ENCODE results near the gene RHEB.

- TF ChIP-seq CTCF (conservative IDR thresholded peaks at IDR 0.05; ENCODE audit: low read depth in 2 of 2) (no peak), EZH2 (IDR thresholded peaks at IDR 0.05; ENCODE audit: low read depth, unreplicated experiment) (no peak), ETS1 (IDR thresholded peaks at IDR 0.05) (no peak), POLR2AphosphoS5 (IDR thresholded peaks at IDR 0.05; ENCODE audit: low read depth) (no peak), EZH2phosphoT487 (IDR thresholded peaks at IDR 0.05; ENCODE audit: unreplicated experiment) (no peak), REST (IDR thresholded peaks at IDR 0.05; ENCODE audit: unreplicated experiment) (no peak), CREB1 (CRISPR knock-in tag; IDR thresholded peaks at IDR 0.05; ENCODE audit: low read depth) (no peak), STAT1 (IDR thresholded peaks at IDR 0.05; ENCODE audit: unreplicated experiment) (no peak)
Observed at GRCh38 chr7:151508991-151509390, 10.7 kb downstream of the RHEB start.

All from GM23338 (cell line).